GM19328 (cell line): ENCODE data around the gene CFAP92.
"Not testable (repeated sequence)": the region's sequence is repeated elsewhere in the genome, so short reads cannot be mapped to it uniquely, and the experiment has no call there.

Experiments
- ATAC-seq: cut with Tn5 transposase; IDR thresholded peaks from one replicate; pipeline ENCODE4 v1.9.1; 2021; ENCODE audit warnings: mild to moderate bottlenecking, moderate library complexity; ENCODE audit not compliant: unreplicated experiment

The CFAP92 gene

GRCh38 chr3:128907706-128908445 is 86.0 kb downstream of the CFAP92 start:
- ATAC-seq = no peak

GRCh38 chr3:128906804-128907525 is 86.9 kb downstream of the CFAP92 start:
- ATAC-seq = no peak

DNA sequence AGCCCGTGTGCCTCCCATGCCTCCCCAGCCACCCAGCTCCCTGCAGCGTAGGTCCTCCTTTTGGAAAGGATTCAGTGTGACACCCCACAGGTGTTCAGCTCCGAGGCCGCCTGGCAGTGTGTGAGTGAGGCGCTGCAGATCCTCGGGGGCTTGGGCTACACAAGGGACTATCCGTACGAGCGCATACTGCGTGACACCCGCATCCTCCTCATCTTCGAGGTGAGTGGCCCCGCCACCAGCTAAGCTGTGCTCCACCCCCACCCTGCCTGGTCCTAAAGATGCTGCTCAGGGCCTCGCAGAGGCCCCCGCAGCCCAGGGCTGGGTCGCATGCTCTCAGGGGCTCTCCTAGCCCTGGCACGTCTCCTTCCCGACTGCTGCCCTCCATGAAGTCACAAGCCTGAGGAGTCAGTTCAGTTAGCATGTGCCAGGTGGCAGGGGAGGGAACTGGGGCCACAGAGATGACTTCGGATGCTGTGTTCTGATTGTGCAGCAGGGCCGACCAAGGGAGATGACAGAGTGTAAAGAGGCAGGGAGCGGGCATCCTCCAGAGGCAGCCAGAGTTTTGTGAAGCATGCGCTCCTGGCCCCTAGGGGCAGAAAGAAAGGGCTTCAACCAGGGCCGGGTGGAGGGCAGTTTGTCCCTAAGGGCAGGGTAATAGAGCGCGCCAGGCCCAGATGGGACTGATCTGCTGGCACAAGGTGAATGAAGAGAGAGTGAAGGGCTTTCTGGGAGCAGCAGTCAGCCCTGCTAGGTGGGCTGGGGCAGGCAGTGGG is 87.7 kb downstream of the CFAP92 start:
- no peak for ATAC-seq

- no peak for ATAC-seq
Measured at GRCh38 chr3:128903501-128903900, 90.4 kb downstream of the CFAP92 start.

DNA sequence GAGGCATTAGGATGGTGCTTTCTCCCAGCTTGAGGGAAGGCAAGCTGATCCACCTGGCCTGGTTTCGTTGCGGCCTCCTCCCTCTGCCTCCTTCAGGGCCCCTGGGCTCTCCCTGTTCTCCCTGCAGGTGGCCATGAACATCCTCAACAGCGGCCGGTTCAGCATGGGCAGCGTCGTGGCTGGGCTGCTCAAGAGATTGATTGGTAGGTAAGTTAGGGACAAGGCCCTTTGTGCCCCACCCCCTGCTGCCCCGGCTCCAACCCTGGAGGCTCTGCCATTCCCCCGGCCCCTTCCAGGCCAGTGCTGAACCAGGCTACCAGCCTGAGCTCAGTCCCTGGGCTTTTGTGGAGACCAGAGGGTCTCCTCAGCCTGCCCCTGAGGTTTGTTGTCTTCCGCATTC is 91.5 kb downstream of the CFAP92 start:
- no peak for ATAC-seq

GRCh38 chr3:128895843-128896697 is 97.8 kb downstream of the CFAP92 start:
- no peak for ATAC-seq

DNA sequence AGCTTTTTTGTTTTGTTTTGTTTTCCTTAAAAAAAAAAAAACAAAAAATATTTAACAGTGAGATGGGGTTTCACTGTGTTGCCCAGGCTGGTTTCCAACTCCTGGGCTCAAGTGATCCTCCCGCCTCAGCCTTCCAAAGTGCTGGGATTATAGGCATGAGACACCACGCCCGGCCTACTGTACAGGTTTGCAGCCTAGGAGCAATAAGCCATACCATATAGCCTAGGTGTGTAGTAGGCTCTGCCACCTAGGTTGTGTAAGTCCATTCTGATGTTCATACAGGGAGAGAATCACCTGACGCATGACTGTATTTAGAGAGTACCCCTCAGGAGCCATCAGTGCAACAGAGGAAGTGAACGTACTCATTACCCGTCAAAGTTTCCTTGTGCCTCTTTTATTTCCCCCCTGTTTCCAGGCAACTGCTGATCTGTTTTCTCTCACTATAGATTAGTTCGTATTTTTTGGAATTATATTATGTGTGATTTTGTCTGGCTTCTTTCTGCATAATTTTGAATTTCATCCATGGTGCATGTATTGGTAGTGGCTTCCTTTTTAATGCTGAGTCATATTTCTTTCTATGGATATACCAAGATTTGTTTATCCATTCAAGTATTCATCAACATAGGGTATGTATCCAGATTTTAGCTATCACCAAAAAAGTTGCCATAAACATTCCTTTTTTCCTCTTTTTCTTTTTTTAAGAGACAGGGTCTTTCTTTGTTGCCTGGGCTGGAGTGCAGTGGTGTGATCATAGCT is 104.6 kb downstream of the CFAP92 start:
- no peak for ATAC-seq

DNA sequence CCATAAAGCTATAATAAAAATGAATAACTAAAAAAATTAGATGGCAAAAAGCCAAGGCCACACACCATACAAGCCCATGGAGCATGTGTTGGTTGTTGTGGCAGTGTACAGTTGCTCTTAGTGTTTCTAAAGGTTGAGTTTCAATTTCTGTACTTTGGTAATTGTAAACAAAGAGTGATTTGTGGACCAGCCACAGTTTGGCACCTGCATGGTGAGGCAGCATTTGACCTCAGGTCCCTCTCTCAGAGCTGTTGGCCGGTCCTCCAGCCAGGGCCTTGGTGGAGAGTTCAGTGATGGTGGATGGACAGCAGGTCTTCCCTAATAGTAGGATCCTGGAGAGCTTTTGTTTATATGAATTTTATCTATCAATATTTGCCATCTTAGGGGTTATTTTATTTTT is 108.9 kb downstream of the CFAP92 start:
- ATAC-seq = no peak

- ATAC-seq = no peak
Measured at GRCh38 chr3:128882719-128883118, 111.2 kb downstream of the CFAP92 start.

DNA sequence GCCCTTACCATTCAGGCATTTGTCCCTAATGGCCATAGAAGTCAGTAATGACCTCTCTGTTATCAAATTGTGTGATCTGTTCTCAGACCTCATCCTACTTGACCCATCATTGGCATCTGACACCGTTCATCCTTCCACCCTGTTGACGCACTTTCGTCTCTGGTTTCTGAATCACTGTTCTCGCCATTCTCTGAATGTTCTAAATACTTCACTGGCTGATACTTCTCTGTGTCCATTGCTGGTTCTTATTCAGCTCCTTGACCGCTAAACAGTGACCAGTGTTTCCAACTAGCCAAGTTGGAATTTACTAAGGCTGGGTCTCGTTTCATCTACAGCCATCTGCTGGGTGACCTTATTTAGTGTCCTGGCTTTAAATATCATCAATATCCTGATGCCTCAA is 112.3 kb downstream of the CFAP92 start:
- ATAC-seq = no peak

GRCh38 chr3:128880455-128880854 is 113.4 kb downstream of the CFAP92 start:
- not testable (repeated sequence) for ATAC-seq

DNA sequence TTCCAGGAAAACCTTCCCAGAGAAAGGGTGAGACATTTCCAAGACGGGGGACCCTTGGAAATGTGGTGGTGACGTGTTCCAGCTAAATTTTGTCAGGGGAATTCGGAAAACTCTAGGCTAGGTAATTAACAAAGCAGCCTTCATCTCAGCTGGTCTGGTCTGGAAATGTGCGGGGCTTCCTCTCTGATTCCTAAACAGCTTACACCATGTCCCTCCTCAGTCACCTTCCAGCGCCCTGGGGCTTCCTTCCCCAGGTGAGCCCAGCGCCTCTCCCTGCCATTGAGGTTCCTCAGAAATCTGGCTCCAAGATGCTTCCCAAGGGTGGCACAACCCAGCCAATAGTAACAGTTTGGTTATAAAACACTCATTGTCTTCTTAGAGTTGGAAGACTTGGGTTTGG is 113.9 kb downstream of the CFAP92 start:
- ATAC-seq = no peak

DNA sequence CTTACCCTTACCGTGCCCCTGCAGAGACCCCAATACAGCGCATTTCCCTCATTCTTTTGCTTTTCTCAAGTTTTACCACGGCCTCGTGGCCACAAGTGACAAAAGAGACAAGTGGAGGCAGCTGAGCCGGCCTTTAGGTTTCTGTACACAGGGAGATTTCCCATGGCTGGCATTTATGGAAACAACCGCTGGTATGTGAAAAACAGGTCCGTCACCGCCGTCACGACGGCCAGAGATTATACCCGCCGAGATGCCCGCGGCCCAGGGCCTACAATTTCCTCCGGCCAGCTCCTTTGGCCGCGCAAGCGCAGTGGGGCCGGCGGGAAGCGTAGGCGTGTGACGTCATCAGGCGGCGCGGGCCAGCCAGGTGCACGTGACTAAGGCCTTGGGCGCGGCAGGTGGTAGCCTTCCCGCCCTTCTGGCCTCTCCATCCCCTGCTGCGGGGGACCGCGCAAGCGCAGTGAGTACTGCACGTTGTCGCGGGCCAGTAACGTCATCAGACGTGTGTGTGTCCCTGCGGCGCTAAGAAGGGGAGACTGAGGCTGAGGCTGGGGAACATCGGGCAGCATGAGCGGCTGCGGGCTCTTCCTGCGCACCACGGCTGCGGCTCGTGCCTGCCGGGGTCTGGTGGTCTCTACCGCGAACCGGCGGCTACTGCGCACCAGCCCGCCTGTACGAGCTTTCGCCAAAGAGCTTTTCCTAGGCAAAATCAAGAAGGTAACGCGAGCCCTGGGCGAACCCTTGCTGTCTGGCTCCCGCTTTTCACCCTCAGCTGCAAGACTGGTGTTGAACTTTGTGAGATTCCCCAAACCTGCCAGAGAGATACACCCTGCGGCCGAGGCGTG is 114.5 kb downstream of the CFAP92 start, which contains the start of gene ACAD9:
ACAD9 (plus strand) TSS at position 496 of the 845 bp plus-strand sequence; CDS start at position 568, 72 bp downstream.
- peak; percentile 87 for ATAC-seq

- no peak for ATAC-seq
Measured at GRCh38 chr3:128878556-128879124, 115.2 kb downstream of the CFAP92 start.

DNA sequence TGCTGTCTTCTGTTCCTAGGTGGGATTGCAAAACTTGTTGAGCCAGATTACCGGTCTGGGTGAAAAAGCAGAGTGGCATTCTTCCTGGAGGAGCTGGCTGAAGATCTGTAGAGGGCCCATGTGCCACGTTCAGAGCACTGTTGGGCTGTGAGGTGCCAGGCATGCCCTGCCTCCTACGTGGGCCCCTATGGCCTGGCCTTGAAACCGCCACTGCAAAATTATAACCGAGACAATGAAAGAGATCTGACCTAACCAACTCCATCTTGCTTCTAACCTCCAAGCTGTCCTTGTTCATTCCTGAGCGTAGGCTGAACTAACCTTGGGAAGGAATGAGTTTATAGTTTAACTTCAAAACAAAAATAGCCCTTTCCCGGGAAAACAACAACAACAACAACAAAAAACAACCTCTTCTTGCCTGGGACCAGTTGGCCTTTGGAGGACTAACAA is 115.8 kb downstream of the CFAP92 start:
- ATAC-seq = no peak

DNA sequence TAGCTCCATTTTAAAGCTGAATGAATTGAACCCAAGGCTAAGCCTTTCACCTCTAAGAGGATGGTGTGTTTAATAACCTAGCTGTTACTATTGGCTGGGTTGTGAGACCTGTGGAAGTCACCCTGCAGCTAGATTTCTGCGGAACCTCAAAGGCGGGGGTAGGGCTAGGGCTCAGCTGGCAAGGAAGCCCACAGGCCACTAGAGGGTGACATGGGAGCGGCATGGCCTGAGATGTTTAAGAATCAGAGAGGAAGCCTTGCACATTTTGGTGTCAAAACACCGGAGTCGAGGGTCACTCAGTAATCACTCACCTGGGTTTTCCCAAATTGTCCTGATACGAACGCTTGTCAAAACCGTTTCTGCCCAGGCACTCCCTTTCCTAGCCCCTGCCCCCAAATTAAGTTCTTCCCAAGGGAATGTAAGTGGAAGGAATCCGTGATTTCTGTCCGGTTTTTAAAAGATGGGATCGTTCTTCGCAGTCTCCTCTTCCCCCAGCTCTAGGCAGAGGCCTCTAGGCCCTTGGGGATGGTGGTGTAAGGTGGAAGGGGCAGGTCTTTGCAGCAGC is 118.2 kb downstream of the CFAP92 start:
- no peak for ATAC-seq

- ATAC-seq = no peak
Measured at GRCh38 chr3:128874481-128875180, 119.2 kb downstream of the CFAP92 start.
